WTC11 (cell line): Measurements from ENCODE around the gene CEP170B.

Source experiments
- CBFB ChIP-seq: sonication (generic); formaldehyde crosslinking; IDR thresholded peaks from 2 replicates; pipeline ENCODE4 v1.8.1; 2022; ENCODE audit warnings: mild to moderate bottlenecking, low read depth, missing genetic modification reagents
- ELF4 ChIP-seq: sonication (generic); formaldehyde crosslinking; IDR thresholded peaks from 2 replicates; pipeline ENCODE4 v1.8.1; 2022; ENCODE audit warnings: low read depth, mild to moderate bottlenecking, moderate library complexity, missing genetic modification reagents
- MYBL2 ChIP-seq: sonication (generic); formaldehyde crosslinking; IDR thresholded peaks from 2 replicates; pipeline ENCODE4 v1.8.1; 2023; ENCODE audit warnings: mild to moderate bottlenecking, moderate library complexity, missing genetic modification reagents
- TEAD1 ChIP-seq: sonication (generic); formaldehyde crosslinking; IDR thresholded peaks from 2 replicates; pipeline ENCODE4 v1.8.0; 2022; ENCODE audit warnings: mild to moderate bottlenecking, missing genetic modification reagents
- TF ChIP-seq, protein P1 (sequence below): sonication (generic); formaldehyde crosslinking; IDR thresholded peaks from 2 replicates; pipeline ENCODE4 v1.8.1; 2022; ENCODE audit warnings: mild to moderate bottlenecking, moderate library complexity, missing genetic modification reagents
- TF ChIP-seq, protein P2 (sequence below): sonication (generic); formaldehyde crosslinking; IDR thresholded peaks from 2 replicates; pipeline ENCODE4 v1.8.0; 2022; ENCODE audit warnings: mild to moderate bottlenecking, missing genetic modification reagents

DNA sequence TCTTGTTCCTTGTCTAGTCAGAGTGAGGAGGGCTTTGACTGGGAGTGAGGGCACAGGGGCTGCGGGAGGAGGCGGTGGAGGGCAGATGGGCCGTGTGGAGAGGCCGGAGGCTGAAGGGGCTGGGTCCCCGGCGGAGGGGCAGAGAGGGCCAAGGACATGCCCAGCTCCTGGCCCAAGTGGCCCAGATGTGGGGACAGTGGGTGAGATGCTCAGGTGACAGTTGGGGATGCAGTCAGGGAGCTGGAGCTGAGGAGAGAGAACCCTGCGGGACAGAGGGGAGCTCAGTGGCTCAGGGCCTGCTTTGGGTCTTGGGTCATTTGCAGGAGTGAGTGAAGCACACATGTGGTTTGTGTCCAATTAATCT lies 33.1 kb downstream of the CEP170B start:
- TF ChIP-seq ELF4 (CRISPR knock-in tag) = no peak
- no peak for TF ChIP-seq TEAD1
- no peak for TF ChIP-seq CBFB (CRISPR knock-in tag)
- TF ChIP-seq, protein P1, sequence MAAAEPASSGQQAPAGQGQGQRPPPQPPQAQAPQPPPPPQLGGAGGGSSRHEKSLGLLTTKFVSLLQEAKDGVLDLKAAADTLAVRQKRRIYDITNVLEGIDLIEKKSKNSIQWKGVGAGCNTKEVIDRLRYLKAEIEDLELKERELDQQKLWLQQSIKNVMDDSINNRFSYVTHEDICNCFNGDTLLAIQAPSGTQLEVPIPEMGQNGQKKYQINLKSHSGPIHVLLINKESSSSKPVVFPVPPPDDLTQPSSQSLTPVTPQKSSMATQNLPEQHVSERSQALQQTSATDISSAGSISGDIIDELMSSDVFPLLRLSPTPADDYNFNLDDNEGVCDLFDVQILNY (CRISPR knock-in tag) = no peak
- TF ChIP-seq MYBL2 (CRISPR knock-in tag) = no peak
- TF ChIP-seq, protein P2, sequence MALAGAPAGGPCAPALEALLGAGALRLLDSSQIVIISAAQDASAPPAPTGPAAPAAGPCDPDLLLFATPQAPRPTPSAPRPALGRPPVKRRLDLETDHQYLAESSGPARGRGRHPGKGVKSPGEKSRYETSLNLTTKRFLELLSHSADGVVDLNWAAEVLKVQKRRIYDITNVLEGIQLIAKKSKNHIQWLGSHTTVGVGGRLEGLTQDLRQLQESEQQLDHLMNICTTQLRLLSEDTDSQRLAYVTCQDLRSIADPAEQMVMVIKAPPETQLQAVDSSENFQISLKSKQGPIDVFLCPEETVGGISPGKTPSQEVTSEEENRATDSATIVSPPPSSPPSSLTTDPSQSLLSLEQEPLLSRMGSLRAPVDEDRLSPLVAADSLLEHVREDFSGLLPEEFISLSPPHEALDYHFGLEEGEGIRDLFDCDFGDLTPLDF = no peak
